ENCODE results near the gene IGSF9.
A peak's percentile ranks its signal among the peaks of the same experiment; 100 is the strongest.

IGSF9 gene

GRCh38 chr1:159972443-159973205 is 27.2 kb upstream of the IGSF9 start:
- DNase-seq, result no peak

- DNase-seq, result no peak
Observed at GRCh38 chr1:159970932-159971342, 25.5 kb upstream of the IGSF9 start.

GRCh38 chr1:159968901-159969300 is 23.5 kb upstream of the IGSF9 start:
- no peak for DNase-seq

GRCh38 chr1:159965263-159965662 is 19.9 kb upstream of the IGSF9 start:
- DNase-seq, result no peak

GRCh38 chr1:159964144-159964543 is 18.7 kb upstream of the IGSF9 start:
- no peak for DNase-seq

GRCh38 chr1:159962176-159962575 is 16.8 kb upstream of the IGSF9 start:
- DNase-seq, result no peak

- DNase-seq, result no peak
Observed at GRCh38 chr1:159961636-159962035, 16.2 kb upstream of the IGSF9 start.

- no peak for DNase-seq
Observed at GRCh38 chr1:159960721-159961381, 15.4 kb upstream of the IGSF9 start.

GRCh38 chr1:159959451-159959850 is 14.0 kb upstream of the IGSF9 start:
- no peak for DNase-seq

GRCh38 chr1:159958719-159959380 is 13.4 kb upstream of the IGSF9 start:
- DNase-seq, result no peak

- peak; percentile 41 for DNase-seq
Observed at GRCh38 chr1:159957824-159958268, 12.4 kb upstream of the IGSF9 start.

GRCh38 chr1:159955456-159955855 is 10.0 kb upstream of the IGSF9 start:
- no peak for DNase-seq

GRCh38 chr1:159953536-159954515 is 8.4 kb upstream of the IGSF9 start, which contains the start of gene SLAMF9:
Gene SLAMF9 (minus strand): TSS chr1:159954237. CDS start chr1:159954137, 100 bp downstream.
- DNase-seq, result no peak

- DNase-seq, result no peak
Observed at GRCh38 chr1:159952932-159953331, 7.5 kb upstream of the IGSF9 start.

GRCh38 chr1:159951551-159951950 is 6.1 kb upstream of the IGSF9 start:
- DNase-seq, result no peak

GRCh38 chr1:159951016-159951415 is 5.6 kb upstream of the IGSF9 start:
- no peak for DNase-seq

- no peak for DNase-seq
Observed at GRCh38 chr1:159949981-159950381, 4.6 kb upstream of the IGSF9 start.

- DNase-seq, result no peak
Observed at GRCh38 chr1:159949123-159949522, 3.7 kb upstream of the IGSF9 start.

GRCh38 chr1:159947942-159948341 is 2.5 kb upstream of the IGSF9 start:
- no peak for DNase-seq

GRCh38 chr1:159946242-159947187 is 1.1 kb upstream of the IGSF9 start:
- no peak for DNase-seq
